Endothelial cell of umbilical vein (primary cell): ENCODE measurements around the gene FIGNL2. TPM values are rescaled to one million over a fixed set of nuclear protein-coding genes. Genes with fewer than 3 reads are reported as not detected.
A peak's percentile ranks its signal among the peaks of the same experiment; 100 is the strongest.

Experiments
- BruUV-seq: library from RNA; stranded (reverse); fragments of 400-500 nt; replicated peaks from 2 replicates; lab custom pipeline; 2021; lab: Mats Ljungman, UMichigan
- CTCF ChIA-PET: fragments of 300-600, 350-600 bp; sonication (Branson Sonifier 250); formaldehyde crosslinking; loops from one replicate; lab custom pipeline; 2021; ENCODE audit warnings: antibody characterized with exemption, inconsistent platforms; lab: Charles Lee
- POLR2A ChIA-PET: fragments of 300-600, 350-600 bp; sonication (Branson Sonifier 250); formaldehyde crosslinking; loops from one replicate; lab custom pipeline; 2021; ENCODE audit warnings: antibody characterized with exemption, inconsistent platforms; lab: Charles Lee
- DNase-seq: peaks from one replicate; pipeline ENCODE4 v3.0.0-alpha.2; 2011; ENCODE audit warnings: low read depth, low spot score
- FAIRE-seq: peaks from 2 replicates; lab custom pipeline; 2011; peaks lifted over from hg19 to GRCh38; lab: Jason Lieb, UNC
- H2AFZ ChIP-seq: 2 replicates; pipeline ENCODE4 v1.6.0; 2012; ENCODE audit warnings: low read depth, low read length, control low read depth, inconsistent platforms
- H3K27ac ChIP-seq: 2 replicates; pipeline ENCODE4 v1.5.1; 2011; ENCODE audit warnings: low read depth, mild to moderate bottlenecking, control low read depth, low read length, moderate library complexity; ENCODE audit not compliant: insufficient read depth
- H3K27me3 ChIP-seq, 2 experiments: 2 replicates each; pipeline versions ENCODE4 v1.6.0 to v1.6.1; 2011; ENCODE audit warnings: low read length in 2 of 2, mixed read lengths in 1 of 2; ENCODE audit not compliant: control insufficient read depth in 2 of 2, insufficient read depth in 2 of 2
- H3K36me3 ChIP-seq, 2 experiments: 2 replicates in 1 of 2; 3 replicates in 1 of 2; pipeline ENCODE4 v1.5.1; 2011; ENCODE audit warnings: low read length in 2 of 2, mild to moderate bottlenecking in 1 of 2, moderate library complexity in 1 of 2; ENCODE audit not compliant: control insufficient read depth in 2 of 2, insufficient read depth in 2 of 2; ENCODE audit errors: extremely low read depth in 1 of 2
- H3K4me1 ChIP-seq: 3 replicates; pipeline ENCODE4 v1.5.1; 2011; ENCODE audit warnings: mild to moderate bottlenecking, low read length; ENCODE audit not compliant: control insufficient read depth, insufficient read depth; ENCODE audit errors: extremely low read depth
- H3K4me2 ChIP-seq: 2 replicates; pipeline ENCODE4 v1.6.1; 2011; ENCODE audit warnings: low read length, control low read depth, mixed read lengths; ENCODE audit not compliant: insufficient read depth
- H3K4me3 ChIP-seq, 3 experiments: fragments of 200-600 bp in 1 of 3; sonication (generic), shearing (Covaris generic) in 1 of 3; replicated peaks in 1 of 3; 2 replicates each; pipeline ENCODE4 v1.5.1; 2011 to 2016; ENCODE audit warnings: control low read depth in 3 of 3, low read length in 3 of 3, mild to moderate bottlenecking in 2 of 3, inconsistent platforms in 1 of 3, low read depth in 1 of 3, moderate library complexity in 1 of 3; ENCODE audit not compliant: insufficient read depth in 1 of 3
- H3K79me2 ChIP-seq: 2 replicates; pipeline ENCODE4 v1.6.0; 2012; ENCODE audit warnings: low read length, inconsistent platforms; ENCODE audit not compliant: control insufficient read depth, insufficient read depth
- H3K9ac ChIP-seq: replicated peaks from 2 replicates; pipeline ENCODE3; 2011; ENCODE audit warnings: low read length, control low read depth; ENCODE audit not compliant: insufficient read depth; ENCODE audit errors: extremely low read depth
- H3K9me1 ChIP-seq: replicated peaks from 3 replicates; pipeline ENCODE4 v1.6.0; 2011; ENCODE audit warnings: mild to moderate bottlenecking, low read length; ENCODE audit not compliant: control insufficient read depth, insufficient read depth; ENCODE audit errors: extremely low read depth
- H3K9me3 ChIP-seq: replicated peaks from 2 replicates; pipeline ENCODE4 v1.5.1; 2012; ENCODE audit warnings: low read length, inconsistent platforms; ENCODE audit not compliant: control insufficient read depth, insufficient read depth
- H4K20me1 ChIP-seq: replicated peaks from 2 replicates; pipeline ENCODE3; 2011; ENCODE audit warnings: mild to moderate bottlenecking, low read length; ENCODE audit not compliant: control insufficient read depth, insufficient read depth; ENCODE audit errors: extremely low read depth
- EZH2 ChIP-seq: IDR thresholded peaks from 2 replicates; pipeline ENCODE4 v1.6.1; 2012; ENCODE audit warnings: borderline replicate concordance, low read depth, mild to moderate bottlenecking, moderate library complexity, low read length, inconsistent platforms; ENCODE audit not compliant: severe bottlenecking
- FOS ChIP-seq: IDR thresholded peaks from 2 replicates; pipeline ENCODE4 v1.6.1; 2011; ENCODE audit warnings: mild to moderate bottlenecking, low read length, moderate library complexity, borderline replicate concordance; ENCODE audit not compliant: insufficient read depth
- GATA2 ChIP-seq: IDR thresholded peaks from 2 replicates; pipeline ENCODE4 v1.7.0; 2011; ENCODE audit warnings: low read depth, mild to moderate bottlenecking, moderate library complexity, mixed read lengths, low read length; ENCODE audit not compliant: insufficient read length, insufficient read depth
- JUN ChIP-seq: IDR thresholded peaks from 2 replicates; pipeline ENCODE4 v1.6.1; 2011; ENCODE audit warnings: borderline replicate concordance, low read depth; ENCODE audit not compliant: insufficient read length, insufficient read depth
- MAX ChIP-seq: IDR thresholded peaks from 2 replicates; pipeline ENCODE4 v1.6.1; 2011; ENCODE audit not compliant: insufficient read depth, insufficient read length
- MYC ChIP-seq: IDR thresholded peaks from one replicate; pipeline ENCODE4 v1.6.1; 2011; ENCODE audit warnings: mild to moderate bottlenecking, low read depth, low read length
- POLR2A ChIP-seq: IDR thresholded peaks from 2 replicates; pipeline ENCODE4 v1.6.1; 2012; ENCODE audit warnings: low read depth, mild to moderate bottlenecking, control low read depth, low read length
- POLR2AphosphoS5 ChIP-seq: IDR thresholded peaks from 2 replicates; pipeline ENCODE4 v1.6.1; 2012; ENCODE audit warnings: low read depth, mild to moderate bottlenecking, control low read depth, low read length, moderate library complexity; ENCODE audit not compliant: insufficient read depth
- dilution Hi-C: fragments of 300-500 bp; cut with MboI; formaldehyde crosslinking; loops from one replicate; pipeline ENCODE4 v1.15.0; 2019; ENCODE audit warnings: low sequenced_read_pairs; ENCODE audit not compliant: extremely low pct_ligation_motif_present
- intact Hi-C: fragments of 100-400 bp; cut with micrococcal nuclease; formaldehyde crosslinking; loops from one replicate; pipeline ENCODE4 v1.10.0; 2022
- polyA plus RNA-seq, 4 experiments: library from polyadenylated mRNA; depleted of rRNA in 3 of 4; stranded (reverse) in 3 of 4; unstranded in 1 of 4; fragments of >200 nt; gene quantifications; 2 replicates each; pipeline versions ENCODE4 v1.2.1 to v1.2.3, GENCODE V29; 2011 to 2012; ENCODE audit warnings: missing spikeins in 1 of 4
- total RNA-seq: library from RNA; stranded (reverse); gene quantifications from 2 replicates; pipeline ENCODE4 v1.2.3, GENCODE V29; 2021
- TF ChIP-seq, protein P1 (sequence below), 2 donors: IDR thresholded peaks; 1 replicate in 1 of 2; 2 replicates in 1 of 2; pipeline ENCODE4 v1.5.1; 2011; ENCODE audit warnings: low read length in 2 of 2, mild to moderate bottlenecking in 2 of 2, moderate library complexity in 2 of 2, control low read depth in 1 of 2, inconsistent platforms in 1 of 2, low read depth in 1 of 2; ENCODE audit not compliant: insufficient read depth in 1 of 2; ENCODE audit errors: extremely low read depth in 1 of 2

The FIGNL2 gene
- total and polyA plus RNA-seq, 2 donors (not counting 3 experiments of a cell fraction or from before 2014, with no cell fraction given) = 1.4 to 2.4 TPM

DNA sequence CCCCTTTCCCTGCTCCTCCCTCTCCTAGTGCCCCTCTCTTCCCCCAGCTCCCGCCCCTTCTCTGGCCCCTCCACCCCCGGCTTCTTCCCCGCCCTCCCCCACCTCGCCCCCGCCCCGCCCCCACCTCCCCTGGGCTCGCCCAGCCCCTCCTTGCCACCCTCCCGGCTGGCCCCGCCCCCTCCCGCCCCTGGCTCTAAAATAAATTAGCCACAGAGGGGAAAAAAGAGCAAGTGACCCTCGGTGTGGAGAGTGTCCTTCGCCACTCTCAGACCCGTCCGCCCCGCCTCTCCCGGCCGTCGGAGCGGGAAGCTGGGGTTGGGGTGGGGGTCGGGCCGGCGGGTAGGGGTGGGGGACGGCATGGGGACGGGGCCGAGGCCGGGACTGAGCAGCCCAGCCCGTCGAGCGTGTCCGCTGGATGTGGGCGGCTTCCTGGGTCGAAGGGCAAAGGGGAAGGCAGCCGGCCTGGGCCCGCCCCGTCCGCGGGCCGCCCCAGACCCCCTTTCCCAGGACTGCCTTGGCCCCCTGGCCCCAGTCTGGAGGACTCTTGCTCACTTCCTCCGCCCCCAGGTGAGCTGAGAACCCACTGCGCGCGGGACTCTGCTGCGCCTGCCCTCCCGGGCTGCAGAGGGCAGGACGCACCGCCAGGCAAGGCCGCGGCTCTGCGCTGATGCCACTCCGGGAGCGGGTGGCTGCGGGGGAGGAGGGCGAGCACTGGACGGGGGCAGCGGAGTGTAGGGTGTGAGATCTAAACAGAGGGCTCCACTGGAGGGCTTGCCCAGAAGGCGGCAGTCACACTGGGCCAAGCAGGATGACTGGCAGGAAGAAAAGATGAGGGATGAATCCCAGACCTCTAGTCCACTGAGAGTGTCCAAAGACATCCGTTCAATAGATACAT is 570 bp upstream of the FIGNL2 start:
- Histone ChIP-seq H3K4me1 (peaks cover 9% of the 10 kb centered on the region), H3K27me3 (peaks cover 0 to 4% of the 10 kb centered on the region in 2 experiments), H3K36me3 (no peaks in the 10 kb centered on the region), H3K9me3 (no peaks in the 10 kb centered on the region), H2AFZ (no peak overlapping the region), H3K9me1 (no peaks in the 10 kb centered on the region), H3K27ac (no peak overlapping the region), H4K20me1 (no peaks in the 10 kb centered on the region), H3K4me2 (no peak overlapping the region), H3K79me2 (no peaks in the 10 kb centered on the region), H3K9ac (no peak overlapping the region), H3K4me3 (peak overlapping the region in 1 of 3 experiments; percentile 84)
- FAIRE-seq (no peak), DNase-seq (peak; percentile 20)
- ChIA-PET POLR2A (no interaction called here), CTCF (interaction anchor here (1.1 to 4.7 kb wide), 3 partner anchors 17 to 132 kb away, joined by 3 to 34 read pairs (median 4); no protein-coding TSS in a partner anchor)
- BruUV-seq = no TSS peak
- TF ChIP-seq FOS (no peak), POLR2AphosphoS5 (no peak), MYC (no peak), GATA2 (no peak), EZH2 (no peak), JUN (no peak), POLR2A (no peak), MAX (no peak)
- TF ChIP-seq, protein P1, sequence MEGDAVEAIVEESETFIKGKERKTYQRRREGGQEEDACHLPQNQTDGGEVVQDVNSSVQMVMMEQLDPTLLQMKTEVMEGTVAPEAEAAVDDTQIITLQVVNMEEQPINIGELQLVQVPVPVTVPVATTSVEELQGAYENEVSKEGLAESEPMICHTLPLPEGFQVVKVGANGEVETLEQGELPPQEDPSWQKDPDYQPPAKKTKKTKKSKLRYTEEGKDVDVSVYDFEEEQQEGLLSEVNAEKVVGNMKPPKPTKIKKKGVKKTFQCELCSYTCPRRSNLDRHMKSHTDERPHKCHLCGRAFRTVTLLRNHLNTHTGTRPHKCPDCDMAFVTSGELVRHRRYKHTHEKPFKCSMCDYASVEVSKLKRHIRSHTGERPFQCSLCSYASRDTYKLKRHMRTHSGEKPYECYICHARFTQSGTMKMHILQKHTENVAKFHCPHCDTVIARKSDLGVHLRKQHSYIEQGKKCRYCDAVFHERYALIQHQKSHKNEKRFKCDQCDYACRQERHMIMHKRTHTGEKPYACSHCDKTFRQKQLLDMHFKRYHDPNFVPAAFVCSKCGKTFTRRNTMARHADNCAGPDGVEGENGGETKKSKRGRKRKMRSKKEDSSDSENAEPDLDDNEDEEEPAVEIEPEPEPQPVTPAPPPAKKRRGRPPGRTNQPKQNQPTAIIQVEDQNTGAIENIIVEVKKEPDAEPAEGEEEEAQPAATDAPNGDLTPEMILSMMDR (IDR thresholded peaks at IDR 0.05; ENCODE audit: extremely low read depth in 1 of 2, insufficient read depth in 1 of 2, low read depth in 1 of 2, low read length in 2 of 2) = no peak
- dilution Hi-C loops = no loop called here
- intact Hi-C loops = no loop called here
